Ovary (tissue), 3 donors: ENCODE data around the gene GARIN5A.

Source experiments
- CTCF ChIP-seq, 3 donors: fragments of 450-650 bp in 2 of 3; fragments of 200-600 bp in 1 of 3; IDR thresholded peaks; one replicate each; pipeline versions ENCODE4 v1.5.1 to v1.8.0; 2016 to 2022; ENCODE audit warnings: antibody characterized with exemption in 3 of 3, mild to moderate bottlenecking in 1 of 3
- POLR2A ChIP-seq: fragments of 450-650 bp; IDR thresholded peaks from one replicate; pipeline ENCODE4 v1.6.1; 2017; ENCODE audit warnings: antibody characterized with exemption, mild to moderate bottlenecking, moderate library complexity
- donor health status: DM: no; HTN: no; CAD: no.

- TF ChIP-seq POLR2A, result no peak
- no peak for TF ChIP-seq CTCF (IDR thresholded peaks at IDR 0.05)
These were observed 5.7 kb upstream of the GARIN5A start for GRCh38 chr19:50482271-50482855.
